Measurements from ENCODE around the gene GBX1. TPM values are rescaled to one million over a fixed set of nuclear protein-coding genes. Genes with fewer than 3 reads are reported as not detected.

GBX1 gene
- total RNA-seq, 3 donors from 2014 or later (not counting 1 experiment from before 2014, with no cell fraction given), result not detected

GRCh38 chr7:151103973-151104372 lies 63.5 kb downstream of the GBX1 start:
- Histone ChIP-seq H3K4me3 (ENCODE audit: low read length) (no peak overlapping the region), H3K9me3 (ENCODE audit: control insufficient read depth, insufficient read depth, low read length) (no peaks in the 10 kb centered on the region), H3K27me3 (ENCODE audit: control insufficient read depth, insufficient read depth, low read length) (no peaks in the 10 kb centered on the region), H3K27ac (ENCODE audit: low read length) (no peak overlapping the region), H3K36me3 (ENCODE audit: control insufficient read depth, insufficient read depth, low read length) (no peaks in the 10 kb centered on the region), H3K4me1 (ENCODE audit: control insufficient read depth, insufficient read depth, low read length) (no peaks in the 10 kb centered on the region)
- TF ChIP-seq, protein P1, sequence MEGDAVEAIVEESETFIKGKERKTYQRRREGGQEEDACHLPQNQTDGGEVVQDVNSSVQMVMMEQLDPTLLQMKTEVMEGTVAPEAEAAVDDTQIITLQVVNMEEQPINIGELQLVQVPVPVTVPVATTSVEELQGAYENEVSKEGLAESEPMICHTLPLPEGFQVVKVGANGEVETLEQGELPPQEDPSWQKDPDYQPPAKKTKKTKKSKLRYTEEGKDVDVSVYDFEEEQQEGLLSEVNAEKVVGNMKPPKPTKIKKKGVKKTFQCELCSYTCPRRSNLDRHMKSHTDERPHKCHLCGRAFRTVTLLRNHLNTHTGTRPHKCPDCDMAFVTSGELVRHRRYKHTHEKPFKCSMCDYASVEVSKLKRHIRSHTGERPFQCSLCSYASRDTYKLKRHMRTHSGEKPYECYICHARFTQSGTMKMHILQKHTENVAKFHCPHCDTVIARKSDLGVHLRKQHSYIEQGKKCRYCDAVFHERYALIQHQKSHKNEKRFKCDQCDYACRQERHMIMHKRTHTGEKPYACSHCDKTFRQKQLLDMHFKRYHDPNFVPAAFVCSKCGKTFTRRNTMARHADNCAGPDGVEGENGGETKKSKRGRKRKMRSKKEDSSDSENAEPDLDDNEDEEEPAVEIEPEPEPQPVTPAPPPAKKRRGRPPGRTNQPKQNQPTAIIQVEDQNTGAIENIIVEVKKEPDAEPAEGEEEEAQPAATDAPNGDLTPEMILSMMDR (IDR thresholded peaks at IDR 0.05), result no peak
- Mint-ChIP-seq H3K27ac (no peak overlapping the region), H3K36me3 (no peaks in the 10 kb centered on the region), H3K4me3 (no peak overlapping the region), H3K27me3 (ENCODE audit: low read depth in 2 of 2) (no peaks in the 10 kb centered on the region), H3K4me1 (peaks cover 0 to 6% of the 10 kb centered on the region in 2 donors), H3K9me3 (no peaks in the 10 kb centered on the region)
- WGBS (ENCODE audit: insufficient coverage), result 95% methylated on average over 11 of the region's 12 CpGs
- ATAC-seq (no peak), DNase-seq (no peak)
- intact Hi-C loops (cut with micrococcal nuclease), result no loop called here

- intact Hi-C loops (cut with micrococcal nuclease), result no loop called here
- DNase-seq (no peak), ATAC-seq (no peak)
- no peaks in the 10 kb centered on the region for H3K4me1 ChIP-seq (ENCODE audit: control insufficient read depth, insufficient read depth, low read length)
- TF ChIP-seq, protein P1 (IDR thresholded peaks at IDR 0.05), result no peak
- Mint-ChIP-seq H3K36me3 (no peaks in the 10 kb centered on the region), H3K4me3 (no peak overlapping the region), H3K4me1 (peaks cover 0 to 6% of the 10 kb centered on the region in 2 donors), H3K27ac (no peak overlapping the region), H3K27me3 (ENCODE audit: low read depth in 2 of 2) (no peaks in the 10 kb centered on the region), H3K9me3 (no peaks in the 10 kb centered on the region)
- H3K4me3 ChIP-seq (ENCODE audit: low read length), result no peak overlapping the region
- no peak overlapping the region for H3K27ac ChIP-seq (ENCODE audit: low read length)
- no peaks in the 10 kb centered on the region for H3K27me3 ChIP-seq (ENCODE audit: control insufficient read depth, insufficient read depth, low read length)
- 72% methylated on average over 3 of the region's 3 CpGs for WGBS (ENCODE audit: insufficient coverage)
- no peaks in the 10 kb centered on the region for H3K36me3 ChIP-seq (ENCODE audit: control insufficient read depth, insufficient read depth, low read length)
- H3K9me3 ChIP-seq (ENCODE audit: control insufficient read depth, insufficient read depth, low read length), result no peaks in the 10 kb centered on the region
Measured at GRCh38 chr7:151102991-151103390, 64.5 kb downstream of the GBX1 start.

GRCh38 chr7:151101621-151102396 lies 65.7 kb downstream of the GBX1 start:
- no peaks in the 10 kb centered on the region for H3K9me3 Mint-ChIP-seq
- H3K27ac Mint-ChIP-seq, result no peak overlapping the region
- no peaks in the 10 kb centered on the region for H3K36me3 ChIP-seq (ENCODE audit: control insufficient read depth, insufficient read depth, low read length)
- H3K4me1 Mint-ChIP-seq, result peaks cover 0 to 6% of the 10 kb centered on the region in 2 donors
- ATAC-seq (no peak), DNase-seq (no peak)
- H3K36me3 Mint-ChIP-seq, result no peaks in the 10 kb centered on the region
- no peak overlapping the region for H3K27ac ChIP-seq (ENCODE audit: low read length)
- TF ChIP-seq, protein P1 (IDR thresholded peaks at IDR 0.05), result no peak
- no peaks in the 10 kb centered on the region for H3K9me3 ChIP-seq (ENCODE audit: control insufficient read depth, insufficient read depth, low read length)
- 87% methylated on average over 24 of the region's 24 CpGs for WGBS (ENCODE audit: insufficient coverage)
- H3K4me1 ChIP-seq (ENCODE audit: control insufficient read depth, insufficient read depth, low read length), result no peaks in the 10 kb centered on the region
- no peaks in the 10 kb centered on the region for H3K27me3 ChIP-seq (ENCODE audit: control insufficient read depth, insufficient read depth, low read length)
- no peak overlapping the region for H3K4me3 Mint-ChIP-seq
- H3K27me3 Mint-ChIP-seq (ENCODE audit: low read depth in 2 of 2), result no peaks in the 10 kb centered on the region
- no peak overlapping the region for H3K4me3 ChIP-seq (ENCODE audit: low read length)
- intact Hi-C loops (cut with micrococcal nuclease), result no loop called here

GRCh38 chr7:151100921-151101320 lies 66.6 kb downstream of the GBX1 start:
- peaks cover 0 to 6% of the 10 kb centered on the region in 2 donors for H3K4me1 Mint-ChIP-seq
- Histone ChIP-seq H3K4me1 (ENCODE audit: control insufficient read depth, insufficient read depth, low read length) (no peaks in the 10 kb centered on the region), H3K27ac (ENCODE audit: low read length) (no peak overlapping the region), H3K27me3 (ENCODE audit: control insufficient read depth, insufficient read depth, low read length) (no peaks in the 10 kb centered on the region), H3K36me3 (ENCODE audit: control insufficient read depth, insufficient read depth, low read length) (no peaks in the 10 kb centered on the region), H3K9me3 (ENCODE audit: control insufficient read depth, insufficient read depth, low read length) (no peaks in the 10 kb centered on the region), H3K4me3 (ENCODE audit: low read length) (no peak overlapping the region)
- no peak overlapping the region for H3K4me3 Mint-ChIP-seq
- H3K27me3 Mint-ChIP-seq (ENCODE audit: low read depth in 2 of 2), result no peaks in the 10 kb centered on the region
- no peak overlapping the region for H3K27ac Mint-ChIP-seq
- intact Hi-C loops (cut with micrococcal nuclease), result no loop called here
- no peaks in the 10 kb centered on the region for H3K9me3 Mint-ChIP-seq
- ATAC-seq (no peak), DNase-seq (no peak)
- WGBS (ENCODE audit: insufficient coverage), result 95% methylated on average over 10 of the region's 10 CpGs
- TF ChIP-seq, protein P1 (IDR thresholded peaks at IDR 0.05), result no peak
- H3K36me3 Mint-ChIP-seq, result no peaks in the 10 kb centered on the region
